GM12878 (cell line): ENCODE measurements around the gene FRS3. TPM values are rescaled to one million over a fixed set of nuclear protein-coding genes. Genes with fewer than 3 reads are reported as not detected.
A peak's percentile ranks its signal among the peaks of the same experiment; 100 is the strongest.

Experiments used
- ATF7 ChIP-seq: fragments of 450-650 bp; IDR thresholded peaks from 2 replicates; pipeline ENCODE4 v1.6.1; 2016; ENCODE audit warnings: low read depth, mild to moderate bottlenecking
- BHLHE40 ChIP-seq, 2 experiments: fragments of 450-650 bp in 1 of 2; IDR thresholded peaks; 2 replicates each; pipeline ENCODE4 v1.6.1; 2011 to 2017; ENCODE audit warnings: low read depth in 2 of 2, borderline replicate concordance in 1 of 2, improper control_type of control experiment in 1 of 2, low read length in 1 of 2, mild to moderate bottlenecking in 1 of 2
- CHD1 ChIP-seq: IDR thresholded peaks from 2 replicates; pipeline ENCODE4 v1.6.1; 2012; ENCODE audit warnings: low read depth, low read length, improper control_type of control experiment
- CHD4 ChIP-seq: fragments of 200-600 bp; sonication (generic); IDR thresholded peaks from 2 replicates; pipeline ENCODE4 v1.6.1; 2016; ENCODE audit warnings: mild to moderate bottlenecking
- CREB1 ChIP-seq: IDR thresholded peaks from 2 replicates; pipeline ENCODE4 v1.6.1; 2012; ENCODE audit warnings: low read depth, mild to moderate bottlenecking, inconsistent platforms
- HDAC6 ChIP-seq: fragments of 200-600 bp; sonication (generic); IDR thresholded peaks from one replicate; pipeline ENCODE4 v1.8.0; 2017; ENCODE audit warnings: antibody characterized with exemption; ENCODE audit not compliant: unreplicated experiment
- IKZF1 ChIP-seq: fragments of 450-650 bp; conservative IDR thresholded peaks from 2 replicates; pipeline ENCODE4 v1.6.1; 2017; ENCODE audit warnings: antibody characterized with exemption, mild to moderate bottlenecking
- JUNB ChIP-seq: IDR thresholded peaks from 2 replicates; pipeline ENCODE4 v1.6.1; 2016; ENCODE audit warnings: antibody characterized with exemption, mild to moderate bottlenecking
- NFYA ChIP-seq: IDR thresholded peaks from 2 replicates; pipeline ENCODE4 v1.6.1; 2011; ENCODE audit warnings: low read depth, mild to moderate bottlenecking, low read length, improper control_type of control experiment, borderline replicate concordance
- NR2C1 ChIP-seq: fragments of 450-650 bp; IDR thresholded peaks from 2 replicates; pipeline ENCODE4 v1.6.1; 2017; ENCODE audit warnings: antibody characterized with exemption, mild to moderate bottlenecking, moderate library complexity
- POLR2AphosphoS5 ChIP-seq: IDR thresholded peaks from 2 replicates; pipeline ENCODE4 v1.6.1; 2011; ENCODE audit warnings: mild to moderate bottlenecking, low read length, inconsistent platforms
- RAD51 ChIP-seq: fragments of 450-650 bp; IDR thresholded peaks from 2 replicates; pipeline ENCODE4 v1.6.1; 2016; ENCODE audit warnings: moderate library complexity, mild to moderate bottlenecking, inconsistent platforms
- SIX5 ChIP-seq: IDR thresholded peaks from 2 replicates; pipeline ENCODE4 v1.6.1; 2011; ENCODE audit warnings: mild to moderate bottlenecking, low read depth, low read length, moderate library complexity; ENCODE audit not compliant: severe bottlenecking
- SPI1 ChIP-seq: IDR thresholded peaks from 2 replicates; pipeline ENCODE4 v1.6.1; 2011; ENCODE audit warnings: low read depth, mild to moderate bottlenecking, low read length, moderate library complexity, borderline replicate concordance; ENCODE audit not compliant: insufficient read depth
- STAT1 ChIP-seq: fragments of 450-650 bp; conservative IDR thresholded peaks from 2 replicates; pipeline ENCODE4 v1.6.1; 2014; ENCODE audit warnings: antibody characterized with exemption, mild to moderate bottlenecking
- TAF1 ChIP-seq: IDR thresholded peaks from 2 replicates; pipeline ENCODE4 v1.6.1; 2011; ENCODE audit warnings: mild to moderate bottlenecking, low read depth, low read length, borderline replicate concordance
- TBL1XR1 ChIP-seq: IDR thresholded peaks from 2 replicates; pipeline ENCODE4 v1.6.1; 2012; ENCODE audit warnings: low read depth, low read length, improper control_type of control experiment
- TCF12 ChIP-seq: IDR thresholded peaks from 2 replicates; pipeline ENCODE4 v1.6.1; 2011; ENCODE audit warnings: low read depth, mild to moderate bottlenecking, low read length
- polyA plus RNA-seq, 11 experiments: library from polyadenylated mRNA; depleted of rRNA in 4 of 11; unstranded in 6 of 11; stranded (reverse) in 5 of 11; fragments of >200 nt; fragmentation: Nextera tagmentation in 4 of 11; fragmentation: Illumina TruSeq in 1 of 11; extraction: Ambion mirVana in 4 of 11; extraction: Trizol in 1 of 11; gene quantifications; 1 replicate in 1 of 11; 2 replicates in 10 of 11; pipeline versions ENCODE4 v1.2.1 to v1.2.3, GENCODE V29; 2011 to 2016; ENCODE audit warnings: inconsistent platforms in 2 of 11, missing spikeins in 2 of 11, low read depth in 1 of 11
- total RNA-seq, 4 experiments: library from RNA; depleted of rRNA in 3 of 4; stranded (reverse); fragments of >200 nt in 3 of 4; fragmentation: Illumina TruSeq in 1 of 4; extraction: Trizol in 1 of 4; gene quantifications; 2 replicates each; pipeline versions ENCODE4 v1.2.1 to v1.2.3, GENCODE V29; 2013 to 2021
- TF ChIP-seq, protein P1 (sequence below): fragments of 450-650 bp; IDR thresholded peaks from 2 replicates; pipeline ENCODE4 v1.6.1; 2018; ENCODE audit warnings: mild to moderate bottlenecking, low read depth, moderate library complexity; ENCODE audit not compliant: partially characterized antibody
- TF ChIP-seq, protein P2 (sequence below): IDR thresholded peaks from 2 replicates; pipeline ENCODE4 v1.6.1; 2011; ENCODE audit warnings: borderline replicate concordance, low read depth, mild to moderate bottlenecking, moderate library complexity, low read length; ENCODE audit not compliant: insufficient read depth, poor library complexity, severe bottlenecking
- TF ChIP-seq, protein P3 (sequence below): IDR thresholded peaks from 2 replicates; pipeline ENCODE4 v1.6.1; 2012; ENCODE audit warnings: mild to moderate bottlenecking, low read depth, low read length
- TF ChIP-seq, protein P4 (sequence below): IDR thresholded peaks from 2 replicates; pipeline ENCODE4 v1.6.1; 2012; ENCODE audit warnings: low read depth, low read length, improper control_type of control experiment

FRS3 gene
- total and polyA plus RNA-seq, 10 of the 15 experiments (the other 5 are each of a cell fraction or from before 2014, with no cell fraction given), result 0.05 to 3.4 (median 1.5) TPM

DNA sequence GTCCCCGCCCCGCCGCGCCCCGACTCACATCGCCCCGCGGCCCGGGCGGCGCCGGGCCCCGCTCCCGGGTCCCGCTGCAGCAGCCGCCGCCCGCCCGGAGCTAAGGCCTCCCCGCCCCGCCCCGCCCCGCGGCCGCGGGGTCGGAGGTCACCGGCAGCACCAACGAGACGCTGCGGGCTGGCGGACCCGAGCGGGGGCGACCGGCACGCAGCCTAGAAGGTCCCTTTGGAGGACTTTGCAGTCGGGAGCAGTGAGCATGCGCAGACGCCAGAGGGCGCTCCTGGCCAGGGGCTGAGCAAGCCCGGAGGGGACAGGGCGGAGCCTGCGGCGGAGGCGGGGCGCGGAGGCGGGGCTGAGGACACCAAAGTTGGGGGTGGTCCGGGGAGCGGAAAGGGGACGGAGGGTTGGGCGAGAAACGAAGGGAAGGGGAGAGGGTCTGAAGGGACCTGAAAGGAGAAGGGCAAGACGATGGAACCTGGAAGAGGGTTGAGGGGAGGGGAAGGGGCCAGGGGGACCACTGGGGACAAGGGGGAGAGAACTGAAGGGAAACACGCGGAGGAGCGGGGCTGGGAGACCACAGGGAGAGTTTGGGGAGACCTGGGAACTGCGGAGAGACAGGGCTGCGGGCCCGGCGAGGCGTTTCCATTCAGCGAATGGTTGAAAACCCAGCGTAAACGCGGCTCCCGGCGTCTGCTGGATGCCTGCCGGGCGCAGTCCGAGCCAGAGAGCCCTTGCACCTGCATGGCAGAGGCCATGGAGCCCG is at the start of gene FRS3 (continued):
- TF ChIP-seq, protein P1, sequence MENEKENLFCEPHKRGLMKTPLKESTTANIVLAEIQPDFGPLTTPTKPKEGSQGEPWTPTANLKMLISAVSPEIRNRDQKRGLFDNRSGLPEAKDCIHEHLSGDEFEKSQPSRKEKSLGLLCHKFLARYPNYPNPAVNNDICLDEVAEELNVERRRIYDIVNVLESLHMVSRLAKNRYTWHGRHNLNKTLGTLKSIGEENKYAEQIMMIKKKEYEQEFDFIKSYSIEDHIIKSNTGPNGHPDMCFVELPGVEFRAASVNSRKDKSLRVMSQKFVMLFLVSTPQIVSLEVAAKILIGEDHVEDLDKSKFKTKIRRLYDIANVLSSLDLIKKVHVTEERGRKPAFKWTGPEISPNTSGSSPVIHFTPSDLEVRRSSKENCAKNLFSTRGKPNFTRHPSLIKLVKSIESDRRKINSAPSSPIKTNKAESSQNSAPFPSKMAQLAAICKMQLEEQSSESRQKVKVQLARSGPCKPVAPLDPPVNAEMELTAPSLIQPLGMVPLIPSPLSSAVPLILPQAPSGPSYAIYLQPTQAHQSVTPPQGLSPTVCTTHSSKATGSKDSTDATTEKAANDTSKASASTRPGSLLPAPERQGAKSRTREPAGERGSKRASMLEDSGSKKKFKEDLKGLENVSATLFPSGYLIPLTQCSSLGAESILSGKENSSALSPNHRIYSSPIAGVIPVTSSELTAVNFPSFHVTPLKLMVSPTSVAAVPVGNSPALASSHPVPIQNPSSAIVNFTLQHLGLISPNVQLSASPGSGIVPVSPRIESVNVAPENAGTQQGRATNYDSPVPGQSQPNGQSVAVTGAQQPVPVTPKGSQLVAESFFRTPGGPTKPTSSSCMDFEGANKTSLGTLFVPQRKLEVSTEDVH, result no peak
- TF ChIP-seq TCF12 (no peak), CHD4 (no peak), SIX5 (peak; percentile 41), SPI1 (no peak), HDAC6 (no peak), CREB1 (peak; percentile 71), ATF7 (no peak), POLR2AphosphoS5 (no peak), NR2C1 (peak; percentile 97), NFYA (no peak), IKZF1 (peak; percentile 81), BHLHE40 (IDR thresholded peaks at IDR 0.05; ENCODE audit: borderline replicate concordance in 1 of 2, low read depth in 2 of 2, low read length in 1 of 2) (peak; percentile 73 to 76; a peak in 3 of 4 replicates), TAF1 (peak; percentile 30; the same call in 1 of the 2 replicates), RAD51 (no peak), TBL1XR1 (peak; percentile 76; the same call in 1 of the 2 replicates), CHD1 (no peak), JUNB (no peak), STAT1 (no peak)
- TF ChIP-seq, protein P2, sequence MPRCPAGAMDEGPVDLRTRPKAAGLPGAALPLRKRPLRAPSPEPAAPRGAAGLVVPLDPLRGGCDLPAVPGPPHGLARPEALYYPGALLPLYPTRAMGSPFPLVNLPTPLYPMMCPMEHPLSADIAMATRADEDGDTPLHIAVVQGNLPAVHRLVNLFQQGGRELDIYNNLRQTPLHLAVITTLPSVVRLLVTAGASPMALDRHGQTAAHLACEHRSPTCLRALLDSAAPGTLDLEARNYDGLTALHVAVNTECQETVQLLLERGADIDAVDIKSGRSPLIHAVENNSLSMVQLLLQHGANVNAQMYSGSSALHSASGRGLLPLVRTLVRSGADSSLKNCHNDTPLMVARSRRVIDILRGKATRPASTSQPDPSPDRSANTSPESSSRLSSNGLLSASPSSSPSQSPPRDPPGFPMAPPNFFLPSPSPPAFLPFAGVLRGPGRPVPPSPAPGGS, result peak; percentile 31
- TF ChIP-seq, protein P3, sequence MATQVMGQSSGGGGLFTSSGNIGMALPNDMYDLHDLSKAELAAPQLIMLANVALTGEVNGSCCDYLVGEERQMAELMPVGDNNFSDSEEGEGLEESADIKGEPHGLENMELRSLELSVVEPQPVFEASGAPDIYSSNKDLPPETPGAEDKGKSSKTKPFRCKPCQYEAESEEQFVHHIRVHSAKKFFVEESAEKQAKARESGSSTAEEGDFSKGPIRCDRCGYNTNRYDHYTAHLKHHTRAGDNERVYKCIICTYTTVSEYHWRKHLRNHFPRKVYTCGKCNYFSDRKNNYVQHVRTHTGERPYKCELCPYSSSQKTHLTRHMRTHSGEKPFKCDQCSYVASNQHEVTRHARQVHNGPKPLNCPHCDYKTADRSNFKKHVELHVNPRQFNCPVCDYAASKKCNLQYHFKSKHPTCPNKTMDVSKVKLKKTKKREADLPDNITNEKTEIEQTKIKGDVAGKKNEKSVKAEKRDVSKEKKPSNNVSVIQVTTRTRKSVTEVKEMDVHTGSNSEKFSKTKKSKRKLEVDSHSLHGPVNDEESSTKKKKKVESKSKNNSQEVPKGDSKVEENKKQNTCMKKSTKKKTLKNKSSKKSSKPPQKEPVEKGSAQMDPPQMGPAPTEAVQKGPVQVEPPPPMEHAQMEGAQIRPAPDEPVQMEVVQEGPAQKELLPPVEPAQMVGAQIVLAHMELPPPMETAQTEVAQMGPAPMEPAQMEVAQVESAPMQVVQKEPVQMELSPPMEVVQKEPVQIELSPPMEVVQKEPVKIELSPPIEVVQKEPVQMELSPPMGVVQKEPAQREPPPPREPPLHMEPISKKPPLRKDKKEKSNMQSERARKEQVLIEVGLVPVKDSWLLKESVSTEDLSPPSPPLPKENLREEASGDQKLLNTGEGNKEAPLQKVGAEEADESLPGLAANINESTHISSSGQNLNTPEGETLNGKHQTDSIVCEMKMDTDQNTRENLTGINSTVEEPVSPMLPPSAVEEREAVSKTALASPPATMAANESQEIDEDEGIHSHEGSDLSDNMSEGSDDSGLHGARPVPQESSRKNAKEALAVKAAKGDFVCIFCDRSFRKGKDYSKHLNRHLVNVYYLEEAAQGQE, result no peak
- TF ChIP-seq, protein P4, sequence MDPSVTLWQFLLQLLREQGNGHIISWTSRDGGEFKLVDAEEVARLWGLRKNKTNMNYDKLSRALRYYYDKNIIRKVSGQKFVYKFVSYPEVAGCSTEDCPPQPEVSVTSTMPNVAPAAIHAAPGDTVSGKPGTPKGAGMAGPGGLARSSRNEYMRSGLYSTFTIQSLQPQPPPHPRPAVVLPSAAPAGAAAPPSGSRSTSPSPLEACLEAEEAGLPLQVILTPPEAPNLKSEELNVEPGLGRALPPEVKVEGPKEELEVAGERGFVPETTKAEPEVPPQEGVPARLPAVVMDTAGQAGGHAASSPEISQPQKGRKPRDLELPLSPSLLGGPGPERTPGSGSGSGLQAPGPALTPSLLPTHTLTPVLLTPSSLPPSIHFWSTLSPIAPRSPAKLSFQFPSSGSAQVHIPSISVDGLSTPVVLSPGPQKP, result peak; percentile 61
